HepG2 (cell line): ENCODE results near the gene FOCAD. TPM values are rescaled to one million over a fixed set of nuclear protein-coding genes. Genes with fewer than 3 reads are reported as not detected.
A peak's percentile ranks its signal among the peaks of the same experiment; 100 is the strongest.

Experiments
- CREB1 ChIP-seq, 2 experiments: fragments of 450-650 bp in 1 of 2; IDR thresholded peaks; 2 replicates each; pipeline ENCODE4 v1.6.1; 2016 to 2017; ENCODE audit warnings: control low read depth in 1 of 2, mild to moderate bottlenecking in 1 of 2, missing compliant biosample characterization in 1 of 2, missing genetic modification characterization in 1 of 2
- FOXA3 ChIP-seq: IDR thresholded peaks from 2 replicates; pipeline ENCODE4 v1.6.1; 2016; ENCODE audit warnings: missing genetic modification reagents, missing compliant biosample characterization
- MEIS1 ChIP-seq: sonication (generic); formaldehyde crosslinking; IDR thresholded peaks from 2 replicates; pipeline ENCODE4 v1.9.0; 2021; ENCODE audit warnings: mild to moderate bottlenecking, missing genetic modification reagents, moderate library complexity, borderline replicate concordance
- SIX1 ChIP-seq: sonication (generic); formaldehyde crosslinking; IDR thresholded peaks from 2 replicates; pipeline ENCODE4 v1.4.0; 2020; ENCODE audit warnings: missing genetic modification reagents, borderline replicate concordance
- SKI ChIP-seq: fragments of 450-650 bp; IDR thresholded peaks from one replicate; pipeline ENCODE4 v1.6.1; 2018; ENCODE audit warnings: mild to moderate bottlenecking; ENCODE audit not compliant: partially characterized antibody
- U2AF2 ChIP-seq: fragments of 200-400 bp; formaldehyde crosslinking; IDR thresholded peaks from 2 replicates; pipeline ENCODE4 v1.6.1; 2017; ENCODE audit warnings: low read depth, mild to moderate bottlenecking, low read length
- ZNF263 ChIP-seq: sonication (generic); formaldehyde crosslinking; IDR thresholded peaks from 2 replicates; pipeline ENCODE4 v1.4.0; 2020; ENCODE audit warnings: missing genetic modification reagents
- ZNF570 ChIP-seq: sonication (generic); formaldehyde crosslinking; IDR thresholded peaks from 2 replicates; pipeline ENCODE4 v1.4.0; 2020; ENCODE audit warnings: mild to moderate bottlenecking, missing genetic modification reagents, borderline replicate concordance
- ZNF878 ChIP-seq: sonication (generic); formaldehyde crosslinking; IDR thresholded peaks from 2 replicates; pipeline ENCODE4 v1.8.1; 2023; ENCODE audit warnings: mild to moderate bottlenecking, missing genetic modification reagents, moderate library complexity
- polyA plus RNA-seq, 8 experiments: library from polyadenylated mRNA; depleted of rRNA in 3 of 8; stranded (reverse) in 7 of 8; unstranded in 1 of 8; fragments of >200 nt; fragmentation: Illumina TruSeq in 4 of 8; extraction: Trizol in 4 of 8; gene quantifications; 2 replicates each; pipeline versions ENCODE4 v1.2.1 to v1.2.3, GENCODE V29; 2011 to 2016; ENCODE audit warnings: low read depth in 4 of 8, missing spikeins in 1 of 8, mixed read lengths in 1 of 8; ENCODE audit not compliant: insufficient read depth in 1 of 8
- total RNA-seq, 5 experiments: library from RNA; depleted of rRNA; stranded (reverse); fragments of >200 nt; fragmentation: Illumina TruSeq; extraction: Trizol; gene quantifications; 2 replicates each; pipeline ENCODE4 v1.2.3, GENCODE V29; 2016; ENCODE audit warnings: low read depth in 1 of 5
- TF ChIP-seq, protein P1 (sequence below): sonication (generic); formaldehyde crosslinking; IDR thresholded peaks from 2 replicates; pipeline ENCODE4 v1.5.0; 2020; ENCODE audit warnings: missing genetic modification reagents
- TF ChIP-seq, protein P2 (sequence below): sonication (generic); formaldehyde crosslinking; IDR thresholded peaks from 2 replicates; pipeline ENCODE4 v1.5.0; 2020; ENCODE audit warnings: mild to moderate bottlenecking, missing genetic modification reagents, borderline replicate concordance
- TF ChIP-seq, protein P3 (sequence below): sonication (generic); formaldehyde crosslinking; IDR thresholded peaks from 2 replicates; pipeline ENCODE4 v1.5.1; 2020; ENCODE audit warnings: mild to moderate bottlenecking, missing genetic modification reagents, borderline replicate concordance
- TF ChIP-seq, protein P4 (sequence below): sonication (generic); formaldehyde crosslinking; IDR thresholded peaks from 2 replicates; pipeline ENCODE4 v1.4.0; 2020; ENCODE audit warnings: mild to moderate bottlenecking, missing genetic modification reagents, borderline replicate concordance
- TF ChIP-seq, protein P5 (sequence below): sonication (generic); formaldehyde crosslinking; IDR thresholded peaks from 2 replicates; pipeline ENCODE4 v1.9.0; 2021; ENCODE audit warnings: missing genetic modification reagents, mild to moderate bottlenecking, borderline replicate concordance

FOCAD gene
- total and polyA plus RNA-seq, 2 of the 13 experiments (the other 11 are each of a cell fraction or from before 2014, with no cell fraction given), result 18.0 to 31.1 TPM

DNA sequence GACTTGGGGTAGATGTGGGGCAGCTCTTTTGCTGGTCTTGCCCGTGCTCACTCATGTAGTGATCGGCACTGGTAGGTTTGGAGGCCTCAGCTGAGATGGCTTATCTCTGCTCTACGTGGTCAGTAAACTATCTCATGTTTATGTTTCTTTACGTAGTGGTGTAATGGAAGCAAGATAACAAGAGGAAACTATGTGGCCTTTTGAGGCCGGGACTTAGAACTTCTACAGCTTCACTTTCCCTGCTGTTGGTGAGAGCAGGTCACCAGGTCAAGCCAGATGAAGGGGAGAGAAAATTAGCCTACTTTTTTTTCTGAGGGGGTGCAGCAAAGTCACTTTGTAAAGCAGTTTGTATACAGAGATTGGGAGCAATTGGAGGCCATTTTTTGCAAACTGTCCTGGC is 8.5 kb downstream of the FOCAD start (continued):
- TF ChIP-seq, protein P1, sequence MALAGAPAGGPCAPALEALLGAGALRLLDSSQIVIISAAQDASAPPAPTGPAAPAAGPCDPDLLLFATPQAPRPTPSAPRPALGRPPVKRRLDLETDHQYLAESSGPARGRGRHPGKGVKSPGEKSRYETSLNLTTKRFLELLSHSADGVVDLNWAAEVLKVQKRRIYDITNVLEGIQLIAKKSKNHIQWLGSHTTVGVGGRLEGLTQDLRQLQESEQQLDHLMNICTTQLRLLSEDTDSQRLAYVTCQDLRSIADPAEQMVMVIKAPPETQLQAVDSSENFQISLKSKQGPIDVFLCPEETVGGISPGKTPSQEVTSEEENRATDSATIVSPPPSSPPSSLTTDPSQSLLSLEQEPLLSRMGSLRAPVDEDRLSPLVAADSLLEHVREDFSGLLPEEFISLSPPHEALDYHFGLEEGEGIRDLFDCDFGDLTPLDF, result no peak
- TF ChIP-seq MEIS1 (CRISPR knock-in tag) (no peak), CREB1 (IDR thresholded peaks at IDR 0.05) (0 out of 2 replicates have a peak, but pooled peaks have one; percentile 21), CREB1 (CRISPR knock-in tag; IDR thresholded peaks at IDR 0.05) (peak; percentile 77), ZNF878 (CRISPR knock-in tag) (peak; percentile 86), ZNF263 (CRISPR knock-in tag) (no peak), SIX1 (CRISPR knock-in tag) (peak; percentile 63; the same call in 1 of the 2 replicates), SKI (no peak), U2AF2 (no peak), ZNF570 (CRISPR knock-in tag) (no peak), FOXA3 (CRISPR knock-in tag) (peak; percentile 86)
- TF ChIP-seq, protein P2, sequence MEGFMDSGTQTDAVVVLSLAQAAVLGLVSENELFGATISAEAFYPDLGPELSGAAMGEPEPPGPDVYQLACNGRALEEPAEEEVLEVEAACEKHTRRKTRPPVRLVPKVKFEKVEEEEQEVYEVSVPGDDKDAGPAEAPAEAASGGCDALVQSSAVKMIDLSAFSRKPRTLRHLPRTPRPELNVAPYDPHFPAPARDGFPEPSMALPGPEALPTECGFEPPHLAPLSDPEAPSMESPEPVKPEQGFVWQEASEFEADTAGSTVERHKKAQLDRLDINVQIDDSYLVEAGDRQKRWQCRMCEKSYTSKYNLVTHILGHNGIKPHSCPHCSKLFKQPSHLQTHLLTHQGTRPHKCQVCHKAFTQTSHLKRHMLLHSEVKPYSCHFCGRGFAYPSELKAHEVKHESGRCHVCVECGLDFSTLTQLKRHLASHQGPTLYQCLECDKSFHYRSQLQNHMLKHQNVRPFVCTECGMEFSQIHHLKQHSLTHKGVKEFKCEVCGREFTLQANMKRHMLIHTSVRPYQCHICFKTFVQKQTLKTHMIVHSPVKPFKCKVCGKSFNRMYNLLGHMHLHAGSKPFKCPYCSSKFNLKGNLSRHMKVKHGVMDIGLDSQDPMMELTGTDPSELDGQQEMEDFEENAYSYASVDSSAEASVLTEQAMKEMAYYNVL (CRISPR knock-in tag), result peak; percentile 50; the same call in 1 of the 2 replicates
- TF ChIP-seq, protein P3, sequence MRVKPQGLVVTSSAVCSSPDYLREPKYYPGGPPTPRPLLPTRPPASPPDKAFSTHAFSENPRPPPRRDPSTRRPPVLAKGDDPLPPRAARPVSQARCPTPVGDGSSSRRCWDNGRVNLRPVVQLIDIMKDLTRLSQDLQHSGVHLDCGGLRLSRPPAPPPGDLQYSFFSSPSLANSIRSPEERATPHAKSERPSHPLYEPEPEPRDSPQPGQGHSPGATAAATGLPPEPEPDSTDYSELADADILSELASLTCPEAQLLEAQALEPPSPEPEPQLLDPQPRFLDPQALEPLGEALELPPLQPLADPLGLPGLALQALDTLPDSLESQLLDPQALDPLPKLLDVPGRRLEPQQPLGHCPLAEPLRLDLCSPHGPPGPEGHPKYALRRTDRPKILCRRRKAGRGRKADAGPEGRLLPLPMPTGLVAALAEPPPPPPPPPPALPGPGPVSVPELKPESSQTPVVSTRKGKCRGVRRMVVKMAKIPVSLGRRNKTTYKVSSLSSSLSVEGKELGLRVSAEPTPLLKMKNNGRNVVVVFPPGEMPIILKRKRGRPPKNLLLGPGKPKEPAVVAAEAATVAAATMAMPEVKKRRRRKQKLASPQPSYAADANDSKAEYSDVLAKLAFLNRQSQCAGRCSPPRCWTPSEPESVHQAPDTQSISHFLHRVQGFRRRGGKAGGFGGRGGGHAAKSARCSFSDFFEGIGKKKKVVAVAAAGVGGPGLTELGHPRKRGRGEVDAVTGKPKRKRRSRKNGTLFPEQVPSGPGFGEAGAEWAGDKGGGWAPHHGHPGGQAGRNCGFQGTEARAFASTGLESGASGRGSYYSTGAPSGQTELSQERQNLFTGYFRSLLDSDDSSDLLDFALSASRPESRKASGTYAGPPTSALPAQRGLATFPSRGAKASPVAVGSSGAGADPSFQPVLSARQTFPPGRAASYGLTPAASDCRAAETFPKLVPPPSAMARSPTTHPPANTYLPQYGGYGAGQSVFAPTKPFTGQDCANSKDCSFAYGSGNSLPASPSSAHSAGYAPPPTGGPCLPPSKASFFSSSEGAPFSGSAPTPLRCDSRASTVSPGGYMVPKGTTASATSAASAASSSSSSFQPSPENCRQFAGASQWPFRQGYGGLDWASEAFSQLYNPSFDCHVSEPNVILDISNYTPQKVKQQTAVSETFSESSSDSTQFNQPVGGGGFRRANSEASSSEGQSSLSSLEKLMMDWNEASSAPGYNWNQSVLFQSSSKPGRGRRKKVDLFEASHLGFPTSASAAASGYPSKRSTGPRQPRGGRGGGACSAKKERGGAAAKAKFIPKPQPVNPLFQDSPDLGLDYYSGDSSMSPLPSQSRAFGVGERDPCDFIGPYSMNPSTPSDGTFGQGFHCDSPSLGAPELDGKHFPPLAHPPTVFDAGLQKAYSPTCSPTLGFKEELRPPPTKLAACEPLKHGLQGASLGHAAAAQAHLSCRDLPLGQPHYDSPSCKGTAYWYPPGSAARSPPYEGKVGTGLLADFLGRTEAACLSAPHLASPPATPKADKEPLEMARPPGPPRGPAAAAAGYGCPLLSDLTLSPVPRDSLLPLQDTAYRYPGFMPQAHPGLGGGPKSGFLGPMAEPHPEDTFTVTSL (CRISPR knock-in tag), result peak; percentile 66; the same call in 1 of the 2 replicates
- TF ChIP-seq, protein P4, sequence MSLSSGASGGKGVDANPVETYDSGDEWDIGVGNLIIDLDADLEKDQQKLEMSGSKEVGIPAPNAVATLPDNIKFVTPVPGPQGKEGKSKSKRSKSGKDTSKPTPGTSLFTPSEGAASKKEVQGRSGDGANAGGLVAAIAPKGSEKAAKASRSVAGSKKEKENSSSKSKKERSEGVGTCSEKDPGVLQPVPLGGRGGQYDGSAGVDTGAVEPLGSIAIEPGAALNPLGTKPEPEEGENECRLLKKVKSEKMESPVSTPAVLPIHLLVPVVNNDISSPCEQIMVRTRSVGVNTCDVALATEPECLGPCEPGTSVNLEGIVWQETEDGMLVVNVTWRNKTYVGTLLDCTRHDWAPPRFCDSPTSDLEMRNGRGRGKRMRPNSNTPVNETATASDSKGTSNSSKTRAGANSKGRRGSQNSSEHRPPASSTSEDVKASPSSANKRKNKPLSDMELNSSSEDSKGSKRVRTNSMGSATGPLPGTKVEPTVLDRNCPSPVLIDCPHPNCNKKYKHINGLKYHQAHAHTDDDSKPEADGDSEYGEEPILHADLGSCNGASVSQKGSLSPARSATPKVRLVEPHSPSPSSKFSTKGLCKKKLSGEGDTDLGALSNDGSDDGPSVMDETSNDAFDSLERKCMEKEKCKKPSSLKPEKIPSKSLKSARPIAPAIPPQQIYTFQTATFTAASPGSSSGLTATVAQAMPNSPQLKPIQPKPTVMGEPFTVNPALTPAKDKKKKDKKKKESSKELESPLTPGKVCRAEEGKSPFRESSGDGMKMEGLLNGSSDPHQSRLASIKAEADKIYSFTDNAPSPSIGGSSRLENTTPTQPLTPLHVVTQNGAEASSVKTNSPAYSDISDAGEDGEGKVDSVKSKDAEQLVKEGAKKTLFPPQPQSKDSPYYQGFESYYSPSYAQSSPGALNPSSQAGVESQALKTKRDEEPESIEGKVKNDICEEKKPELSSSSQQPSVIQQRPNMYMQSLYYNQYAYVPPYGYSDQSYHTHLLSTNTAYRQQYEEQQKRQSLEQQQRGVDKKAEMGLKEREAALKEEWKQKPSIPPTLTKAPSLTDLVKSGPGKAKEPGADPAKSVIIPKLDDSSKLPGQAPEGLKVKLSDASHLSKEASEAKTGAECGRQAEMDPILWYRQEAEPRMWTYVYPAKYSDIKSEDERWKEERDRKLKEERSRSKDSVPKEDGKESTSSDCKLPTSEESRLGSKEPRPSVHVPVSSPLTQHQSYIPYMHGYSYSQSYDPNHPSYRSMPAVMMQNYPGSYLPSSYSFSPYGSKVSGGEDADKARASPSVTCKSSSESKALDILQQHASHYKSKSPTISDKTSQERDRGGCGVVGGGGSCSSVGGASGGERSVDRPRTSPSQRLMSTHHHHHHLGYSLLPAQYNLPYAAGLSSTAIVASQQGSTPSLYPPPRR (CRISPR knock-in tag), result peak; percentile 88
- TF ChIP-seq, protein P5, sequence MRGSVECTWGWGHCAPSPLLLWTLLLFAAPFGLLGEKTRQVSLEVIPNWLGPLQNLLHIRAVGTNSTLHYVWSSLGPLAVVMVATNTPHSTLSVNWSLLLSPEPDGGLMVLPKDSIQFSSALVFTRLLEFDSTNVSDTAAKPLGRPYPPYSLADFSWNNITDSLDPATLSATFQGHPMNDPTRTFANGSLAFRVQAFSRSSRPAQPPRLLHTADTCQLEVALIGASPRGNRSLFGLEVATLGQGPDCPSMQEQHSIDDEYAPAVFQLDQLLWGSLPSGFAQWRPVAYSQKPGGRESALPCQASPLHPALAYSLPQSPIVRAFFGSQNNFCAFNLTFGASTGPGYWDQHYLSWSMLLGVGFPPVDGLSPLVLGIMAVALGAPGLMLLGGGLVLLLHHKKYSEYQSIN (CRISPR knock-in tag), result no peak
